ENCODE results near the gene TMEM39B. TPM values are rescaled to one million over a fixed set of nuclear protein-coding genes. Genes with fewer than 3 reads are reported as not detected.

The TMEM39B gene
- total and polyA plus RNA-seq, 2 of the 4 experiments (the other 2 are of a cell fraction) = 6.5 to 28.7 TPM

GRCh38 chr1:32051706-32052105 is 21.0 kb upstream of the TMEM39B start:
- dilution Hi-C loops (cut with HindIII; ENCODE audit: low sequenced_read_pairs, unreplicated experiment) (no loop called here), in situ Hi-C loops (cut with MboI; ENCODE audit: low sequenced_read_pairs) (no loop called here), intact Hi-C loops (cut with micrococcal nuclease) (no loop called here)
- no peak overlapping the region for H3K4me3 ChIP-seq (ENCODE audit: insufficient read depth, low read depth, low read length)
- H4K91ac ChIP-seq (ENCODE audit: insufficient read depth, low read depth, low read length) = no peak overlapping the region
- no peak overlapping the region for H2BK120ac ChIP-seq (ENCODE audit: low read depth, low read length)
- ChIA-PET POLR2A (ENCODE audit: unreplicated experiment) (no interaction called here), CTCF (no interaction called here)
- TF ChIP-seq ELK1 (IDR thresholded peaks at IDR 0.05; ENCODE audit: borderline replicate concordance, low read depth, low read length) = no peak
- no peak for TF ChIP-seq CEBPB (IDR thresholded peaks at IDR 0.05; ENCODE audit: low read depth, low read length)
- TF ChIP-seq FOS (IDR thresholded peaks at IDR 0.05; ENCODE audit: low read depth, low read length) = no peak
- no peak for TF ChIP-seq RCOR1 (IDR thresholded peaks at IDR 0.05; ENCODE audit: insufficient replicate concordance, low read length)
- no peak for TF ChIP-seq RAD21 (IDR thresholded peaks at IDR 0.05; ENCODE audit: low read length)
- no peak for TF ChIP-seq SMC3 (IDR thresholded peaks at IDR 0.05; ENCODE audit: low read depth, low read length)
- TF ChIP-seq USF2 (IDR thresholded peaks at IDR 0.05; ENCODE audit: low read depth, low read length) = no peak
- no peak for TF ChIP-seq MAZ (IDR thresholded peaks at IDR 0.05; ENCODE audit: borderline replicate concordance, low read depth, low read length)
- no peak for TF ChIP-seq RFX5 (IDR thresholded peaks at IDR 0.05; ENCODE audit: low read depth, low read length)
- no peak for TF ChIP-seq POLR2A (IDR thresholded peaks at IDR 0.05; ENCODE audit: low read depth, low read length)
- no peak for TF ChIP-seq CHD1 (IDR thresholded peaks at IDR 0.05; ENCODE audit: low read depth, low read length)
- TF ChIP-seq BHLHE40 (IDR thresholded peaks at IDR 0.05; ENCODE audit: low read depth, low read length) = no peak
- TF ChIP-seq MAFK (IDR thresholded peaks at IDR 0.05; ENCODE audit: low read depth, low read length) = no peak
- H2AK9ac ChIP-seq (replicated peaks; ENCODE audit: low read depth, low read length, poor library complexity) = no peak overlapping the region
- H3K27me3 ChIP-seq (ENCODE audit: control insufficient read depth, insufficient read depth, low read length) = no peaks in the 10 kb centered on the region
- no peak overlapping the region for H2BK20ac ChIP-seq (ENCODE audit: low read depth, low read length)
- H4K8ac ChIP-seq (ENCODE audit: low read depth in 2 of 2, low read length in 2 of 2) = no peak overlapping the region
- H3K79me1 ChIP-seq (ENCODE audit: low read depth in 1 of 2, low read length in 2 of 2) = peaks cover 47 to 78% of the 10 kb centered on the region in 2 experiments
- H3K56ac ChIP-seq (ENCODE audit: extremely low read depth, insufficient read depth, low read length) = no peak overlapping the region
- peaks cover 51% of the 10 kb centered on the region for H3K36me3 ChIP-seq (ENCODE audit: control insufficient read depth, insufficient read depth, low read length)
- no peak overlapping the region for H3K14ac ChIP-seq (replicated peaks; ENCODE audit: low read depth, low read length)
- no TSS peak for BruUV-seq (replicated peaks)
- ATAC-seq (ENCODE audit: low read depth) = no peak
- peaks cover 11% of the 10 kb centered on the region for H3K4me1 ChIP-seq (ENCODE audit: control insufficient read depth, insufficient read depth, low read length)
- H3K9ac ChIP-seq (ENCODE audit: low read depth, low read length) = no peak overlapping the region
- H3K18ac ChIP-seq (ENCODE audit: low read depth, low read length) = no peak overlapping the region
- peaks cover 19% of the 10 kb centered on the region for H3K9me1 ChIP-seq (ENCODE audit: insufficient read depth, low read length)
- no peak overlapping the region for H2AFZ ChIP-seq (replicated peaks; ENCODE audit: low read length, poor library complexity)
- H2AK5ac ChIP-seq (ENCODE audit: low read depth, low read length) = no peak overlapping the region
- H2BK15ac ChIP-seq (ENCODE audit: low read depth, low read length) = no peak overlapping the region
- no peak overlapping the region for H3K4ac ChIP-seq (ENCODE audit: low read depth, low read length)
- H4K5ac ChIP-seq (ENCODE audit: low read depth, low read length) = no peak overlapping the region
- H3K9me3 ChIP-seq (ENCODE audit: control insufficient read depth, insufficient read depth, low read length) = no peaks in the 10 kb centered on the region
- no peak overlapping the region for H2BK5ac ChIP-seq (ENCODE audit: low read depth, low read length, poor library complexity, severe bottlenecking)
- peaks cover 56% of the 10 kb centered on the region for H4K20me1 ChIP-seq (ENCODE audit: insufficient read depth, low read length)
- WGBS, 2 experiments (ENCODE audit: extremely low coverage in 2 of 2, insufficient read length in 1 of 2) = no CpG with 5 or more reads among the region's 1 CpG
- H3K4me2 ChIP-seq (ENCODE audit: low read depth, low read length) = no peak overlapping the region
- peak overlapping the region; percentile 48; the same call in 1 of the 2 replicates for H3K23ac ChIP-seq (ENCODE audit: low read depth, low read length)
- no peak for DNase-seq
- H3K27ac ChIP-seq (ENCODE audit: insufficient read depth, low read length) = no peak overlapping the region

Measured in IMR-90 (cell line).